OCI-LY3 (cell line): Measurements from ENCODE around the gene MAPKAP1.

Experiments used
- H2AFZ ChIP-seq: fragments of 200-600, 300-600 bp; shearing (Covaris generic); 2 replicates; pipeline ENCODE4 v1.6.0; 2014; ENCODE audit warnings: antibody characterized with exemption, low read depth, low read length
- H3K27ac ChIP-seq: fragments of 200-600, 300-600 bp; sonication (generic); 2 replicates; pipeline ENCODE4 v1.5.1; 2014; ENCODE audit warnings: mild to moderate bottlenecking, low read length, moderate library complexity, mixed read lengths
- H3K27me3 ChIP-seq: fragments of 200-600, 300-600 bp; sonication (generic); 2 replicates; pipeline ENCODE4 v1.6.1; 2014; ENCODE audit warnings: low read depth, low read length, mixed read lengths
- H3K36me3 ChIP-seq: fragments of 200-600, 300-600 bp; sonication (generic); replicated peaks from 2 replicates; pipeline ENCODE3; 2014; ENCODE audit warnings: low read depth, low read length, mixed read lengths
- H3K4me1 ChIP-seq: fragments of 300-600, 200-600 bp; sonication (generic); 2 replicates; pipeline ENCODE4 v1.6.1; 2014; ENCODE audit warnings: low read length, mixed read lengths
- H3K4me2 ChIP-seq: fragments of 200-600, 300-600 bp; sonication (generic); 2 replicates; pipeline ENCODE4 v1.6.1; 2014; ENCODE audit warnings: low read length, mixed read lengths
- H3K4me3 ChIP-seq: fragments of 300-600, 200-600 bp; sonication (generic); 2 replicates; pipeline ENCODE4 v1.5.1; 2014; ENCODE audit warnings: antibody characterized with exemption, mild to moderate bottlenecking, low read length, moderate library complexity
- H3K79me2 ChIP-seq: fragments of 300-600, 200-600 bp; shearing (Covaris generic); 2 replicates; pipeline ENCODE4 v1.6.1; 2014; ENCODE audit warnings: mild to moderate bottlenecking, low read length, mixed read lengths
- H3K9ac ChIP-seq: fragments of 300-600, 200-600 bp; shearing (Covaris generic); 2 replicates; pipeline ENCODE4 v1.6.0; 2014; ENCODE audit warnings: mild to moderate bottlenecking, low read length, moderate library complexity
- H3K9me3 ChIP-seq: fragments of 200-600, 300-600 bp; shearing (Covaris generic); 2 replicates; pipeline ENCODE4 v1.6.1; 2014; ENCODE audit warnings: low read length, mixed read lengths; ENCODE audit not compliant: insufficient read depth
- H4K20me1 ChIP-seq: fragments of 200-600, 300-600 bp; sonication (generic); 2 replicates; pipeline ENCODE4 v1.6.1; 2016; ENCODE audit warnings: low read length, mixed read lengths; ENCODE audit not compliant: insufficient read depth
- CTCF ChIP-seq: fragments of 200-600, 300-600 bp; sonication (generic); IDR thresholded peaks from 2 replicates; pipeline ENCODE4 v1.5.1; 2014; ENCODE audit warnings: antibody characterized with exemption, low read length, low read depth
- EZH2phosphoT487 ChIP-seq: fragments of 200-600 bp; shearing (Covaris generic); IDR thresholded peaks from 2 replicates; pipeline ENCODE4 v1.6.1; 2018; ENCODE audit warnings: antibody characterized with exemption, mixed run types, low read depth

The MAPKAP1 gene

GRCh38 chr9:125703662-125704061 is 3.3 kb downstream of the MAPKAP1 start:
- Histone ChIP-seq H3K4me3 (no peak overlapping the region), H3K9ac (no peak overlapping the region), H3K9me3 (no peaks in the 10 kb centered on the region), H3K4me1 (peaks cover 53% of the 10 kb centered on the region), H3K4me2 (no peak overlapping the region), H2AFZ (no peak overlapping the region), H3K27me3 (no peaks in the 10 kb centered on the region), H4K20me1 (peaks cover 4% of the 10 kb centered on the region; the same call in 1 of the 2 replicates), H3K27ac (no peak overlapping the region), H3K36me3 (no peaks in the 10 kb centered on the region), H3K79me2 (peaks cover 78% of the 10 kb centered on the region)
- TF ChIP-seq EZH2phosphoT487 (no peak), CTCF (no peak)

- Histone ChIP-seq H3K4me3 (peak overlapping the region; percentile 78), H2AFZ (no peak overlapping the region), H3K27ac (peak overlapping the region; percentile 84), H3K9ac (peak overlapping the region; percentile 73), H3K36me3 (no peaks in the 10 kb centered on the region), H3K4me1 (peaks cover 55% of the 10 kb centered on the region), H3K79me2 (peaks cover 91% of the 10 kb centered on the region), H3K9me3 (no peaks in the 10 kb centered on the region), H3K4me2 (peak overlapping the region; percentile 86), H3K27me3 (no peaks in the 10 kb centered on the region), H4K20me1 (peaks cover 9% of the 10 kb centered on the region; the same call in 1 of the 2 replicates)
- TF ChIP-seq EZH2phosphoT487 (no peak), CTCF (no peak)
Observed at GRCh38 chr9:125701351-125701750, 5.7 kb downstream of the MAPKAP1 start.

GRCh38 chr9:125700791-125701190 is 6.2 kb downstream of the MAPKAP1 start:
- TF ChIP-seq EZH2phosphoT487 (no peak), CTCF (no peak)
- no peak overlapping the region for H2AFZ ChIP-seq
- H3K4me2 ChIP-seq, result peak overlapping the region; percentile 86
- H3K27me3 ChIP-seq, result no peaks in the 10 kb centered on the region
- H3K9me3 ChIP-seq, result no peaks in the 10 kb centered on the region
- H3K4me1 ChIP-seq, result peaks cover 50% of the 10 kb centered on the region
- peak overlapping the region; percentile 84 for H3K27ac ChIP-seq
- H3K79me2 ChIP-seq, result peaks cover 91% of the 10 kb centered on the region
- peak overlapping the region; percentile 73 for H3K9ac ChIP-seq
- H3K36me3 ChIP-seq, result no peaks in the 10 kb centered on the region
- H3K4me3 ChIP-seq, result peak overlapping the region; percentile 78
- H4K20me1 ChIP-seq, result peaks cover 9% of the 10 kb centered on the region; the same call in 1 of the 2 replicates

GRCh38 chr9:125699870-125700269 is 7.1 kb downstream of the MAPKAP1 start:
- Histone ChIP-seq H3K4me2 (peak overlapping the region; percentile 86), H3K27ac (peak overlapping the region; percentile 84), H3K27me3 (no peaks in the 10 kb centered on the region), H3K4me1 (peaks cover 41% of the 10 kb centered on the region), H3K4me3 (peak overlapping the region; percentile 78), H4K20me1 (peaks cover 13% of the 10 kb centered on the region), H3K36me3 (no peaks in the 10 kb centered on the region), H3K9ac (peak overlapping the region; percentile 22), H3K9me3 (no peaks in the 10 kb centered on the region), H3K79me2 (peaks cover 91% of the 10 kb centered on the region), H2AFZ (no peak overlapping the region)
- TF ChIP-seq CTCF (no peak), EZH2phosphoT487 (no peak)
